K562 (cell line): Measurements from ENCODE around the gene WHAMM. TPM values are rescaled to one million over a fixed set of nuclear protein-coding genes. Genes with fewer than 3 reads are reported as not detected.

ENCODE experiments used
- ATF3 ChIP-seq, 2 experiments: fragments of 450-650 bp in 1 of 2; sonication (generic) in 1 of 2; formaldehyde crosslinking in 1 of 2; IDR thresholded peaks in 1 of 2; conservative IDR thresholded peaks in 1 of 2; 2 replicates each; pipeline versions ENCODE4 v1.6.1 to v1.8.1; 2016 to 2023; ENCODE audit warnings: mild to moderate bottlenecking in 2 of 2, moderate library complexity in 2 of 2, inconsistent platforms in 1 of 2, missing genetic modification reagents in 1 of 2
- BCL6 ChIP-seq: fragments of 250-450 bp; sonication (Bioruptor Pico); IDR thresholded peaks from 2 replicates; pipeline ENCODE4 v1.4.0; 2020
- CBX3 ChIP-seq, 2 experiments: IDR thresholded peaks; 1 replicate in 1 of 2; 2 replicates in 1 of 2; pipeline ENCODE4 v1.6.1; 2012; ENCODE audit warnings: inconsistent platforms in 2 of 2, low read length in 2 of 2, borderline replicate concordance in 1 of 2, control low read depth in 1 of 2
- CC2D1A ChIP-seq: fragments of 450-650 bp; IDR thresholded peaks from 2 replicates; pipeline ENCODE4 v1.6.1; 2017; ENCODE audit warnings: mild to moderate bottlenecking
- CLOCK ChIP-seq: fragments of 250-450 bp; sonication (Bioruptor Pico); IDR thresholded peaks from 2 replicates; pipeline ENCODE4 v1.4.0; 2020; ENCODE audit warnings: mild to moderate bottlenecking, moderate library complexity, borderline replicate concordance
- HES1 ChIP-seq: fragments of 450-650 bp; IDR thresholded peaks from 2 replicates; pipeline ENCODE4 v1.6.1; 2016; ENCODE audit warnings: low read depth, mild to moderate bottlenecking, moderate library complexity
- HNRNPL ChIP-seq: fragments of 200-400 bp; formaldehyde crosslinking; IDR thresholded peaks from 2 replicates; pipeline ENCODE4 v1.6.1; 2017; ENCODE audit warnings: low read depth, mild to moderate bottlenecking, low read length
- HOXB6 ChIP-seq: fragments of 250-450 bp; sonication (Bioruptor Pico); IDR thresholded peaks from 2 replicates; pipeline ENCODE4 v1.5.1; 2022; ENCODE audit warnings: mild to moderate bottlenecking, borderline replicate concordance
- MXD1 ChIP-seq: fragments of 250-450 bp; sonication (Bioruptor Pico); IDR thresholded peaks from 2 replicates; pipeline ENCODE4 v1.8.0; 2021; ENCODE audit warnings: borderline replicate concordance, mild to moderate bottlenecking, moderate library complexity; ENCODE audit not compliant: poor library complexity, severe bottlenecking
- NFATC3 ChIP-seq: fragments of 450-650 bp; IDR thresholded peaks from 2 replicates; pipeline ENCODE4 v1.6.1; 2017; ENCODE audit warnings: mild to moderate bottlenecking
- NFYB ChIP-seq: IDR thresholded peaks from 2 replicates; pipeline ENCODE4 v1.6.1; 2011; ENCODE audit warnings: mild to moderate bottlenecking, moderate library complexity; ENCODE audit not compliant: insufficient read length; ENCODE audit errors: extremely low read depth
- POLR2AphosphoS2 ChIP-seq: IDR thresholded peaks from 2 replicates; pipeline ENCODE4 v1.6.1; 2012; ENCODE audit warnings: low read length, improper control_type of control experiment
- RBM34 ChIP-seq: fragments of 200-400 bp; formaldehyde crosslinking; IDR thresholded peaks from 2 replicates; pipeline ENCODE4 v1.6.1; 2018; ENCODE audit warnings: low read length, borderline replicate concordance; ENCODE audit not compliant: insufficient read depth
- TAF9B ChIP-seq: fragments of 450-650 bp; IDR thresholded peaks from 2 replicates; pipeline ENCODE4 v1.6.1; 2018; ENCODE audit warnings: mild to moderate bottlenecking; ENCODE audit not compliant: partially characterized antibody
- TCF3 ChIP-seq: sonication (generic); formaldehyde crosslinking; IDR thresholded peaks from 2 replicates; pipeline ENCODE4 v1.4.0; 2020; ENCODE audit warnings: mild to moderate bottlenecking, missing genetic modification reagents
- TCFL5 ChIP-seq: fragments of 250-450 bp; sonication (Bioruptor Pico); conservative IDR thresholded peaks from 2 replicates; pipeline ENCODE4 v1.6.1; 2021; ENCODE audit warnings: mild to moderate bottlenecking, moderate library complexity, matching md5 sums
- ZFP30 ChIP-seq: fragments of 250-450 bp; sonication (Bioruptor Pico); IDR thresholded peaks from 2 replicates; pipeline ENCODE4 v1.8.0; 2022; ENCODE audit warnings: moderate library complexity, mild to moderate bottlenecking, inconsistent platforms, borderline replicate concordance
- ZKSCAN3 ChIP-seq: fragments of 250-450 bp; sonication (Bioruptor Pico); IDR thresholded peaks from 2 replicates; pipeline ENCODE4 v1.4.0; 2020
- ZNF445 ChIP-seq: fragments of 250-450 bp; sonication (Bioruptor Pico); IDR thresholded peaks from 2 replicates; pipeline ENCODE4 v1.4.0; 2020; ENCODE audit warnings: low read depth, mild to moderate bottlenecking, moderate library complexity
- ZNF589 ChIP-seq: fragments of 200-800 bp; sonication (Bioruptor generic); IDR thresholded peaks from 2 replicates; pipeline ENCODE4 v1.6.1; 2016; ENCODE audit warnings: low read depth, missing genetic modification characterization, missing compliant biosample characterization
- ZNF639 ChIP-seq, 2 experiments: fragments of 200-800 bp in 1 of 2; sonication (Bioruptor generic) in 1 of 2; sonication (generic) in 1 of 2; formaldehyde crosslinking in 1 of 2; IDR thresholded peaks in 1 of 2; conservative IDR thresholded peaks in 1 of 2; 2 replicates each; pipeline versions ENCODE4 v1.5.0 to v1.6.1; 2016 to 2020; ENCODE audit warnings: missing compliant biosample characterization in 1 of 2, missing genetic modification characterization in 1 of 2, missing genetic modification reagents in 1 of 2
- polyA plus RNA-seq, 8 experiments: library from polyadenylated mRNA; depleted of rRNA in 4 of 8; stranded (reverse) in 5 of 8; unstranded in 3 of 8; fragments of >200 nt; fragmentation: Nextera tagmentation in 2 of 8; fragmentation: Illumina TruSeq in 1 of 8; extraction: Ambion mirVana in 2 of 8; extraction: Trizol in 1 of 8; gene quantifications; 2 replicates each; pipeline versions ENCODE4 v1.2.1 to v1.2.3, GENCODE V29; 2011 to 2014; ENCODE audit warnings: inconsistent platforms in 1 of 8, missing spikeins in 1 of 8
- total RNA-seq, 7 experiments: library from RNA; depleted of rRNA in 6 of 7; stranded (reverse); fragments of >200 nt in 6 of 7; fragmentation: Illumina TruSeq in 2 of 7; extraction: Trizol in 2 of 7; gene quantifications; 2 replicates each; pipeline versions ENCODE4 v1.2.1 to v1.2.3, GENCODE V29; 2011 to 2021; ENCODE audit warnings: low replicate concordance in 1 of 7

The WHAMM gene
- total and polyA plus RNA-seq, 9 of the 15 experiments (the other 6 are each of a cell fraction or from before 2014, with no cell fraction given), result 2.0 to 4.8 (median 3.6) TPM

- TF ChIP-seq NFATC3 (no peak), TCF3 (CRISPR knock-in tag) (no peak), HNRNPL (peak; percentile 39; the same call in 1 of the 2 replicates), RBM34 (no peak), HES1 (no peak), TAF9B (no peak), MXD1 (CRISPR knock-in tag) (no peak), ZKSCAN3 (CRISPR knock-in tag) (no peak), ZNF589 (CRISPR knock-in tag) (0 out of 2 replicates have a peak, but pooled peaks have one; percentile 26), ZNF445 (CRISPR knock-in tag) (no peak), POLR2AphosphoS2 (no peak), ATF3 (IDR thresholded peaks at IDR 0.05) (peak; percentile 68), ATF3 (CRISPR knock-in tag; conservative IDR thresholded peaks at IDR 0.05) (no peak), TCFL5 (CRISPR knock-in tag) (no peak), CLOCK (CRISPR knock-in tag) (no peak), BCL6 (CRISPR knock-in tag) (no peak), CBX3 (IDR thresholded peaks at IDR 0.05; ENCODE audit: borderline replicate concordance in 1 of 2, low read length in 2 of 2) (0 out of 3 replicates have a peak, but pooled peaks of 1 of the 2 experiments have one; percentile 4), ZNF639 (CRISPR knock-in tag; conservative IDR thresholded peaks at IDR 0.05 in 1 of 2, IDR thresholded peaks at IDR 0.05 in 1 of 2) (no peak), ZFP30 (CRISPR knock-in tag) (no peak), NFYB (peak; percentile 97), HOXB6 (CRISPR knock-in tag) (no peak), CC2D1A (no peak)
Observed at GRCh38 chr15:82809308-82810060, at the start of gene WHAMM (continued).
